ENCODE data around the gene CPTP. TPM values are rescaled to one million over a fixed set of nuclear protein-coding genes. Genes with fewer than 3 reads are reported as not detected.

Gene CPTP
- polyA plus RNA-seq, 1 donor: 20.2 TPM

- DNase-seq: peak; percentile 74
These were observed 27.2 kb downstream of the CPTP start for GRCh38 chr1:1351511-1352427.

GRCh38 chr1:1352786-1353388 is 28.3 kb downstream of the CPTP start:
- DNase-seq: no peak

- no peak for DNase-seq
These were observed 29.0 kb downstream of the CPTP start for GRCh38 chr1:1353389-1354151.

GRCh38 chr1:1354271-1355247 is 30.0 kb downstream of the CPTP start:
- no peak for DNase-seq

DNA sequence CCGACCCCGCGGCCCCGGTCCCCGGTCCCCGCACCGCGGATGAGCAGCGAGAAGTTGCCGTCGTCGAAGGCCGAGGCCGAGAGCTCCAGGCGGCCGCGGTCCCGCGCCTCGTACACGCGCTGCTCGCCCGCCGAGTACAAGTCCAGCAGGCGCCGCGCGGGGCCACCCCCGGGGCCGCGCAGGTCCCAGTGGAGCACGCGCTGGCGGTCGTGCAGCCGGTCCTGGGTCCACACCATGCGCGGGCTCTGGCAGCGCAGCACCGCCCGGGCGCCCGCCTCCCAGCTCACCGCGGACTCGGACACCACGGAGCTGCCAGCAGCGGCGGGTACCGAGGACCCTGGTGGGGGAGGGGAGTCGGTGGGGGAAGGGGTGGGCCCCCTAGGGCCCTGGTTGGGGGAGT is 30.8 kb downstream of the CPTP start:
- DNase-seq: no peak

- no peak for DNase-seq
These were observed 31.7 kb downstream of the CPTP start for GRCh38 chr1:1356166-1356795.

DNA sequence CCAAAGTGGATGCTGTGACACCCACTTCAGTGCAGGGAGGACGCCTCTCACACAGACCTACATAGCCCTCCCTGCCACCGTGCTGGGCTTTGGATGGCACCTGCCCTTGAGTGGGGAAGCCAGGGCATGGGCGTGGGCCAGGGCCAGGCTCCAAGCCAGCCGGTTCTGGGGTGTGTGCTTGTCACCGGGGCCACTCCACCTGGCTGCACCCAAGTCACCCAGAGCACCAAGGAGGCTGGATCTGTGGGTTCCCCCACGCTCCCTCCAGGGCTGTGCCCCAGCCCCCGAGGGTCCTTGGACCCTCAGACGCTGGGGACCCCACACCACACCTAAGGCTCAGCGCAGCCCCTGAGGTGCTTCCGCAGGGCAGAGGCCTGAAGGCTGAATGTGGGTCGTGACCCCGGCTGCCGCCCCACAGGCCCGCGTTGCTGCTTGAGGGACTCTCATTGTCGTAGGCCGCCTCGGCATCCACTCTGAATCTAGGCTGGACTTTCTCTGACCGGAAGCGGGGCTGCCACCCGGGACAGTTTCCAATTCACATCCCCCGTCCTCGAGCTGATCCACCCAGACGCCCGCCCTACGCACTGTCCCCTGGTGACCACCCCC is 32.3 kb downstream of the CPTP start:
- DNase-seq: no peak

- no peak for DNase-seq
These were observed 33.4 kb downstream of the CPTP start for GRCh38 chr1:1357871-1358432.

GRCh38 chr1:1358433-1359271 is 34.0 kb downstream of the CPTP start, which contains the start of gene MXRA8:
MXRA8 (minus strand) TSS chr1:1358555; CDS start chr1:1358504, 51 bp downstream.
- peak; percentile 90 for DNase-seq

GRCh38 chr1:1359308-1359663 is 34.7 kb downstream of the CPTP start:
- DNase-seq: peak; percentile 40

DNA sequence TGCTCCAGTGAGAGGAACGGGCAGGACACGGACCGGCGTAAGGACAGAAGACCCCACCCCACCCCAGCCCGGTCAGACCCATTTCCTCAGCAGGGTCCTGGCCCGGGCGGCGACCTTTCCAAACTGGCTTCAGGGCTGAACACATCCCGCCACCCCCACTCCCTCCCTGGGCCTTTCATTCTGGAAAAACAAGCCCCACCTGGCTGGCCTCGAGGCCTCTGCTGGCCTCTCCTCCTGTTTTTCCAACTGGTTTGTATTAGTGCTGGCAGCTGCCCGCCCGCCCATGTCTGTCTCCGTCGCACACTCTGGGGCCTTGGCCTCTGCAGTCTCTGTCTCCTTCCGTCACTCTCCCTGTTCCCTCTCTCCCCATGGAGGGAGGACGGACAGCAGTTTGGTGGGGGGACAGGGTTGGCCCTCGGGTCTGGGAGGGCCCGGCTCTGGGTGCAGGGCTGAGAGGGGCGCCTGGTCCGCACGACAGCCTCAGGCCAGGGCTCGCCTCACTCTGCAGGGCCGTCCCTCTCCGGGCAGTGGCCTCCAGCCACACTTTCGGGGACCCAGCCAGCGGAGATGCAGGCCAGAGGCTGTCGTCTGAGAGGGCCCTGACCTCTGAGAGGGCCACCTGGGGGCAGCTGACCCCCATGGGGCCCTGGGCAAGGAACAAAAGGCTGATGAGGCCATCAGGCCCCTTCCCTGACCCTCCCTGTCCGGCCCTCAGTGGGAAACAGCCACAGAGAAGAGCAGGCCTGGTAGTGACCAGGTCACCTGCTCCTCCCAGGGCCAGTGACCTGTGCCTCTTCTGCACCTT is 35.3 kb downstream of the CPTP start:
- peak; percentile 79 for DNase-seq

- peak; percentile 45 for DNase-seq
These were observed 36.0 kb downstream of the CPTP start for GRCh38 chr1:1360506-1361169.

DNA sequence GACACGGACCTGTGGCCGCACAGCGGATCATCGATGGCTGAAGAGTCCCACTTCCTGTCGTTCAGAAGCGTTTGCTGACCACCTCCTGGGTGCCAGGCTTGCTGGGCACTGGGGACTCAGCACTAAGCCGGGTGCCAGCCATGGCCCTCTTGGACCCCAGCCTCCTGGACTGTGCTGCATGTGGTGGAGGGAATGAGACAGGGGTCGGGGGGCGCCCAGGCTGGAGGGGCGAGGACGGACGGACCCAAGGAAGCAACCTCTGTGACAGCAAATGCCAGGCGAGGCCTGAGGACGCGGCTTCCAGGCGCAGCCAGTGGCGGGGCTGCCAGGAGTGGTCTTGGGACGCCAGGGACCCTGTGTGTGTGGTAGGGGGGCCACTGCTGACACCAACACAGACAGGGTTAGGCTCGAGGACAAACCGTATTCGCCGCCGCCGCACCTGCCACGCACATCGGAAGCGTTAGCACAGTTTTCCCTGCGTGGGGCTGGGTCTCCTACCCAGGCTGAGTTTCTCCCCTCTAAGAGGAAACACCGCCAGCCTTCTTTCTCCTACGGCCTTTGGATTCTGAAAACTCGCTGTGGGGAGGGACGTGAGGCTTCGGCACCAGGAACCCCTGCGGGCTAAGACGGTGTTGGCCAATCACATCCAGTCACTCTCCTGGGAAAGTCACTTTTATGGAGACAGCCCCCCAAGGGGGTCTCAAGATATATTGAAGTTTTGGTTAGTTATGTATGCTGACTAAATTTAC is 36.8 kb downstream of the CPTP start:
- DNase-seq: no peak

DNA sequence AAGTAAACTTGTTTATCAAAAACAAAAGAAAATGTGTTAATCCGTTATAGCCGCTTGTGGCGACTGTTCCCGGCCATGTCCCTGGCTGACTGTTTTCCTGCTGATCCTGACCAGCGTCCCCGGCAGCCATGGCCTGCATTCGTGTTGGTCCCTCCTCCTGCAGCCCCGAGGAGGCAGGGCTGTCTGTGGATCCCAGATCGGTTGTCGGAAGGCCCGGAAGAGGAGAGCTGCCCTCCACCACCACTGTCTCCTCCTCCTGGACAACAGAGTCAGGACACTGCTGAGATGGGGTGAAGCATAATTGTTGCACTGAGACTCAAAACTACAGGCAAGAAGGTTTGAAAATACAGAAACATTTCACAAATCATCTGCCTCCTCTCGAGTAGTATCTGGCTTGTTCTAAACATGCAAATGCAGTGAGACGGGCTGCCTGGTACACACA is 37.4 kb downstream of the CPTP start:
- peak; percentile 75 for DNase-seq

- no peak for DNase-seq
These were observed 39.7 kb downstream of the CPTP start for GRCh38 chr1:1364266-1364665.

GRCh38 chr1:1365875-1366698 is 41.5 kb downstream of the CPTP start:
- DNase-seq: no peak

DNA sequence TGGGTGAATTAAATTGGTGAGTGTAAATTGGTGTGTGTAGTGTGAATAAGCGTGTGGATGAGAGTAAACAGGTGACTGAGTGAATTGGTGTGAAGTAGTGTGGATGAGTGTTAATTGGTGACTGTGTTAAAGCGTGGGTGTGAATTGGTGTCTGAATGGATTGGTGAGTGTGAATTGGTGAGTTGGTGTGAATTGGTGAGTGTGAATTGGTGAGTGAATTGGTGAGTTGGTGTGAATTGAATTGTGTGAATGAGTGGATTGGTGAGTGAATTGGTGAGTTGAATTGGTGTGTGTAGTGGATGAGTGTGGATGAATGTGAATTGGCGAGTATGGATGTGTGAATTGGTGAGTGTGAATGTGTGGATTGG is 42.1 kb downstream of the CPTP start:
- no peak for DNase-seq
